ENCODE data around the gene KRTAP5-2.
"Not testable (repeated sequence)": the region's sequence is repeated elsewhere in the genome, so short reads cannot be mapped to it uniquely, and the experiment has no call there.

DNA sequence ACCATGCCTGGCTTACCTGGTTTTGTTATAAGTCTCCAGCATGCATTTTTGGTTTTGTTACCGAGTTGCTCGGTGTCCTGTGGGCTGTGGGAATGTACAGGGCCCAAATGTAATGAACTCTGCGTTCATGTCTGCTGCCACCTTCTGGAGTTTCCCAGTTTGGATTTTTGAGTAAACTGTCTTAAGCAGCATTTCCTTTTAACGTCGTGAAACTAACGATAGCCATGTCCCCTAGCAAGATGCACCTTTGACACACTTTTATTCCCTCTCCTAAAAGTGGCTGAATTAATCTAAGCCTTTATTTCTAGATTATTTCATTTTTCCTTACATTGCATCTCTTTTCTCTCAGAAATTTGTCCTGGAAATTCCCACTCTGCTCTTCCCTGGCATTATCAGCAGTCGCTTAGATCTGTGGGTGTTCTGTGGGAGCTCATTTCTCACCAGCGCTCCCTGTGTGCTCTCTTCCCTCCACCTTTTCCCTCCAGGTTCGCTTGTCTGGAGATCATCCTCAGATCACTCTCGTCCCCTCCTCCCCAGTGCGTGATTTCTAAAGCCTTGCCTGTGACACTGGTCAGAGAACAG, 2.0 kb downstream of the KRTAP5-2 start:
- TF ChIP-seq, protein P1, sequence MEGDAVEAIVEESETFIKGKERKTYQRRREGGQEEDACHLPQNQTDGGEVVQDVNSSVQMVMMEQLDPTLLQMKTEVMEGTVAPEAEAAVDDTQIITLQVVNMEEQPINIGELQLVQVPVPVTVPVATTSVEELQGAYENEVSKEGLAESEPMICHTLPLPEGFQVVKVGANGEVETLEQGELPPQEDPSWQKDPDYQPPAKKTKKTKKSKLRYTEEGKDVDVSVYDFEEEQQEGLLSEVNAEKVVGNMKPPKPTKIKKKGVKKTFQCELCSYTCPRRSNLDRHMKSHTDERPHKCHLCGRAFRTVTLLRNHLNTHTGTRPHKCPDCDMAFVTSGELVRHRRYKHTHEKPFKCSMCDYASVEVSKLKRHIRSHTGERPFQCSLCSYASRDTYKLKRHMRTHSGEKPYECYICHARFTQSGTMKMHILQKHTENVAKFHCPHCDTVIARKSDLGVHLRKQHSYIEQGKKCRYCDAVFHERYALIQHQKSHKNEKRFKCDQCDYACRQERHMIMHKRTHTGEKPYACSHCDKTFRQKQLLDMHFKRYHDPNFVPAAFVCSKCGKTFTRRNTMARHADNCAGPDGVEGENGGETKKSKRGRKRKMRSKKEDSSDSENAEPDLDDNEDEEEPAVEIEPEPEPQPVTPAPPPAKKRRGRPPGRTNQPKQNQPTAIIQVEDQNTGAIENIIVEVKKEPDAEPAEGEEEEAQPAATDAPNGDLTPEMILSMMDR (IDR thresholded peaks at IDR 0.05), result not testable (repeated sequence)
- not testable (repeated sequence) for TF ChIP-seq POLR2A (IDR thresholded peaks at IDR 0.05)

All from heart left ventricle (tissue), 13 donors.